Measurements from ENCODE around the gene GRID2. TPM values are rescaled to one million over a fixed set of nuclear protein-coding genes. Genes with fewer than 3 reads are reported as not detected.

The GRID2 gene
- total RNA-seq, 1 experiment from 2014 or later: not detected

- no peak for DNase-seq (ENCODE audit: low read depth)
Measured at GRCh38 chr4:93743635-93744034, 1439.9 kb downstream of the GRID2 start.

GRCh38 chr4:93744961-93745360 lies 1441.2 kb downstream of the GRID2 start:
- no peak for DNase-seq (ENCODE audit: low read depth)

GRCh38 chr4:93746031-93746430 lies 1442.3 kb downstream of the GRID2 start:
- DNase-seq (ENCODE audit: low read depth): no peak

GRCh38 chr4:93747220-93747619 lies 1443.5 kb downstream of the GRID2 start:
- no peak for DNase-seq (ENCODE audit: low read depth)

GRCh38 chr4:93748373-93749291 lies 1444.9 kb downstream of the GRID2 start:
- DNase-seq (ENCODE audit: low read depth): no peak

- DNase-seq (ENCODE audit: low read depth): no peak
Measured at GRCh38 chr4:93749292-93749761, 1445.6 kb downstream of the GRID2 start.

GRCh38 chr4:93751411-93751810 lies 1447.6 kb downstream of the GRID2 start:
- no peak for DNase-seq (ENCODE audit: low read depth)

GRCh38 chr4:93756101-93756500 lies 1452.3 kb downstream of the GRID2 start:
- no peak for DNase-seq (ENCODE audit: low read depth)

GRCh38 chr4:93759506-93759905 lies 1455.7 kb downstream of the GRID2 start:
- DNase-seq (ENCODE audit: low read depth): peak; percentile 0

GRCh38 chr4:93760284-93760683 lies 1456.5 kb downstream of the GRID2 start:
- no peak for DNase-seq (ENCODE audit: low read depth)

- no peak for DNase-seq (ENCODE audit: low read depth)
Measured at GRCh38 chr4:93761286-93761685, 1457.5 kb downstream of the GRID2 start.

- peak; percentile 34 for DNase-seq (ENCODE audit: low read depth)
Measured at GRCh38 chr4:93764639-93765246, 1461.0 kb downstream of the GRID2 start.

GRCh38 chr4:93767917-93768316 lies 1464.2 kb downstream of the GRID2 start:
- DNase-seq (ENCODE audit: low read depth): no peak

GRCh38 chr4:93770201-93770600 lies 1466.4 kb downstream of the GRID2 start:
- DNase-seq (ENCODE audit: low read depth): no peak

GRCh38 chr4:93771640-93772411 lies 1468.1 kb downstream of the GRID2 start:
- DNase-seq (ENCODE audit: low read depth): no peak

GRCh38 chr4:93772858-93773257 lies 1469.1 kb downstream of the GRID2 start:
- no peak for DNase-seq (ENCODE audit: low read depth)

- no peak for DNase-seq (ENCODE audit: low read depth)
Measured at GRCh38 chr4:93775551-93775950, 1471.8 kb downstream of the GRID2 start.

GRCh38 chr4:93776386-93777080 lies 1472.8 kb downstream of the GRID2 start:
- peak; percentile 23 for DNase-seq (ENCODE audit: low read depth)

GRCh38 chr4:93777081-93777460 lies 1473.3 kb downstream of the GRID2 start:
- no peak for DNase-seq (ENCODE audit: low read depth)

- DNase-seq (ENCODE audit: low read depth): no peak
Measured at GRCh38 chr4:93779228-93779627, 1475.5 kb downstream of the GRID2 start.

GRCh38 chr4:93780080-93780479 lies 1476.3 kb downstream of the GRID2 start:
- no peak for DNase-seq (ENCODE audit: low read depth)

Measured in LHCN-M2 (cell line).